PFSK-1 (cell line): Measurements from ENCODE around the gene RNF17.

ENCODE experiments used
- FOXP2 ChIP-seq: optimal IDR thresholded peaks from 2 replicates; pipeline ENCODE3; 2011; ENCODE audit warnings: borderline replicate concordance, control low read depth, inconsistent platforms; ENCODE audit not compliant: insufficient read depth; ENCODE audit errors: extremely low read length, extremely low read depth
- POLR2AphosphoS5 ChIP-seq: IDR thresholded peaks from 2 replicates; pipeline ENCODE4 v1.6.1; 2012; ENCODE audit warnings: low read depth, mild to moderate bottlenecking, control low read depth, low read length, moderate library complexity
- SIN3A ChIP-seq: IDR thresholded peaks from 2 replicates; pipeline ENCODE4 v1.6.1; 2012; ENCODE audit warnings: mild to moderate bottlenecking, low read length, moderate library complexity, borderline replicate concordance; ENCODE audit not compliant: insufficient read depth
- TAF1 ChIP-seq: IDR thresholded peaks from 2 replicates; pipeline ENCODE4 v1.6.1; 2012; ENCODE audit warnings: low read length, control low read depth, borderline replicate concordance; ENCODE audit not compliant: insufficient read depth
- TF ChIP-seq, protein P1 (sequence below), 2 experiments: IDR thresholded peaks; 2 replicates each; pipeline versions ENCODE4 v1.6.1 to v1.8.0; 2011 to 2012; ENCODE audit warnings: low read depth in 2 of 2, low read length in 2 of 2, control low read depth in 1 of 2, inconsistent platforms in 1 of 2, mild to moderate bottlenecking in 1 of 2, moderate library complexity in 1 of 2; ENCODE audit not compliant: insufficient read depth in 1 of 2

Gene RNF17

DNA sequence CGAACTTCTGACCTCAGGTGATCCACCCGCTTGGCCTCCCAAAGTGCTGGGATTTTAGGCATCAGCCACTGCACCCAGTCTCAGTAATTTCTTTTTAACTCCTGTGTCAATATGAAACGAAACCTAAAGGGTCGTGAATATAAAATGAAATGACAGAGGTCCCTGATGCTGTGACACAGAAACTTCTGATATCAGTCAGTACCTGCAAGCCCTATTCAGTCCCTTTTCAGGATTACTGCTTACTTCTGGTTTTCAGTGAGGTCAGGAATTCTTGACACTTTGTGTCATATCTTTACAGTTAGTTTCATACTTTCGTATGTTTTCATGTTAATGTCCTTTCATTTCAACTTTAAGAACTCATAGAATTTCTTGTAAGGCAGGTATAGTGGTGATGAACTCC is 58.7 kb downstream of the RNF17 start:
- TF ChIP-seq SIN3A: no peak
- TF ChIP-seq POLR2AphosphoS5: no peak
- TF ChIP-seq TAF1: no peak
- no peak for TF ChIP-seq FOXP2
- TF ChIP-seq, protein P1, sequence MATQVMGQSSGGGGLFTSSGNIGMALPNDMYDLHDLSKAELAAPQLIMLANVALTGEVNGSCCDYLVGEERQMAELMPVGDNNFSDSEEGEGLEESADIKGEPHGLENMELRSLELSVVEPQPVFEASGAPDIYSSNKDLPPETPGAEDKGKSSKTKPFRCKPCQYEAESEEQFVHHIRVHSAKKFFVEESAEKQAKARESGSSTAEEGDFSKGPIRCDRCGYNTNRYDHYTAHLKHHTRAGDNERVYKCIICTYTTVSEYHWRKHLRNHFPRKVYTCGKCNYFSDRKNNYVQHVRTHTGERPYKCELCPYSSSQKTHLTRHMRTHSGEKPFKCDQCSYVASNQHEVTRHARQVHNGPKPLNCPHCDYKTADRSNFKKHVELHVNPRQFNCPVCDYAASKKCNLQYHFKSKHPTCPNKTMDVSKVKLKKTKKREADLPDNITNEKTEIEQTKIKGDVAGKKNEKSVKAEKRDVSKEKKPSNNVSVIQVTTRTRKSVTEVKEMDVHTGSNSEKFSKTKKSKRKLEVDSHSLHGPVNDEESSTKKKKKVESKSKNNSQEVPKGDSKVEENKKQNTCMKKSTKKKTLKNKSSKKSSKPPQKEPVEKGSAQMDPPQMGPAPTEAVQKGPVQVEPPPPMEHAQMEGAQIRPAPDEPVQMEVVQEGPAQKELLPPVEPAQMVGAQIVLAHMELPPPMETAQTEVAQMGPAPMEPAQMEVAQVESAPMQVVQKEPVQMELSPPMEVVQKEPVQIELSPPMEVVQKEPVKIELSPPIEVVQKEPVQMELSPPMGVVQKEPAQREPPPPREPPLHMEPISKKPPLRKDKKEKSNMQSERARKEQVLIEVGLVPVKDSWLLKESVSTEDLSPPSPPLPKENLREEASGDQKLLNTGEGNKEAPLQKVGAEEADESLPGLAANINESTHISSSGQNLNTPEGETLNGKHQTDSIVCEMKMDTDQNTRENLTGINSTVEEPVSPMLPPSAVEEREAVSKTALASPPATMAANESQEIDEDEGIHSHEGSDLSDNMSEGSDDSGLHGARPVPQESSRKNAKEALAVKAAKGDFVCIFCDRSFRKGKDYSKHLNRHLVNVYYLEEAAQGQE (IDR thresholded peaks at IDR 0.05; ENCODE audit: insufficient read depth in 1 of 2, low read depth in 2 of 2, low read length in 2 of 2): no peak

DNA sequence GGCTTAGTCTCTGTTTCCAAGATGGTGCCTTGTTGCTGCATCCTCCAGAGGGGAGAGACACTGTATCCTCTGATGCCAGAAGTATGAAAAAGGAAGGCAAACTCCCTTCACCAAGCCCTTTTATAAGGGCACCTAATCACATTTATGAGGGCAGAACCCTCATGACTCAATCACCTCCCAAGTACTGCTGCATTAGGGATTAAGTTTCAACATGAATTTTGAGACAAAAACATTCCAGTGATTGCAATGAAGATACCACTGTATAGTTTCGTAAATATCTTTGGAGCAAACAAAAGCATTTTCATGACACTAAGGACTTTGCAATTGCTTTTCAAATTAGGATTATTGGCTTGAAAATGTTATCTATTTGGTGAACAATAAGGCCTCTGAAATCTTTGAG is 63.8 kb downstream of the RNF17 start:
- TF ChIP-seq FOXP2 (no peak), SIN3A (no peak)

DNA sequence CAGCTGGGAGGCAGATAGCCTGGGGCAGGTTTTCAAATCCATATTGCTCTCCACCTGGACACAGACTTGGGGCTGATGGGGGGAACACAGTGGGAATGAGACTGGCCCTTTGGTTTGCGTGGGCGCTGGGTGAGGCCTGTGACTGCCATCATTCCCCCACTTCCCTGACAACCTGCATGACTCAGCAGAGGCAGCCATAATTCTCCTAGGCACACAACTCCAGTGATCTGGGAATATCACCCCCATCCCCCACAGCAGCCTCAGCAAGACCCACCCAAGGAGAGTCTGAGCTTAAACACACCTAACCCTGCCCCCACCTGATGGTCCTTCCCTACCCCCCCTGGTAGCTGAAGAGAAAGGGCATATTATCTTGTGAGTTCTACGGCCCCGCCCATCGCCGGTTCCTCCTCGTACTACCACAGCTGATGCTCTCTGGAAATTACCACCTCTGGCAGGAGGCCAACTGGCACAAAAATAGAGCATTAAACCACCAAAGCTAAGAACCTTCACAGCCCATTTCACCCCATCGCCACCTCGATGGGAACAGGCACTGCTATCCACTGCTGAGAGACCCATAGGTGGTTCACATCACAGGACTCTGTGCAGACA is 71.0 kb downstream of the RNF17 start:
- TF ChIP-seq POLR2AphosphoS5 (no peak), FOXP2 (no peak), TAF1 (no peak), SIN3A (no peak)
- TF ChIP-seq, protein P1 (IDR thresholded peaks at IDR 0.05; ENCODE audit: insufficient read depth in 1 of 2, low read depth in 2 of 2, low read length in 2 of 2): no peak

DNA sequence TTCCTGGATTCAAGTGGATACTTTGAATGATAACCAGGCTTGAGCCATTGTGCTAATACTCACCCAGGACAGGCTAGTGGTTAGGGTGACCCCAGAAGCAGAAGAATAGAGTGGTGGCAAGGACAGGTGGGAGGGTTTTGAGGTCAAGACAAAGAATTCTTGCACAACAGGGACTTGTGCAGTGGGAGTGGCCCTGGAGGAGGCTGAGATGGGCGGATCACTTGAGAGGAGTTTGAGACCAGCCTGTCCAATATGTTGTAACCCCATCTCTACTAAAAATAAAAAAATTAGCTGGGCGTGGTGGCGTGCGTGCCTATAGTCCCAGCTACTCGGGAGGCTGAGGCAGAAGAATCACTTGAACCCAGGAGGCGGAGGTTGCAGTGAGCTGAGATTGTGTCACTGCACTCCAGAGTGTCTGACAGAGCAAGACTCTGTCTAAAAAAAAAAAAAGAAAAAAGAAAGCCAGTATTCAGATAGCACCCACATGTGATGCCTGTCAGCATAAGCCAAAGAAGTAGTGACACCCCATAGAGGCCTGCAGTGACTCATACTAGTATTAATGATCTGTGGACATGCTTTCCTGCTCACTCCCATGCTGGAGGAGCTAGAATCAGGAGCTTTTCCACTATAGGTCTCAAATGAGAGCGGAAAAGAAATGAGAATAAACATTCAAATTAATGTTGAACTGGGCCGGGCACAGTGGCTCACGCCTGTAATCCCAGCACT is 78.7 kb downstream of the RNF17 start:
- TF ChIP-seq, protein P1 (IDR thresholded peaks at IDR 0.05; ENCODE audit: insufficient read depth in 1 of 2, low read depth in 2 of 2, low read length in 2 of 2): no peak
- TF ChIP-seq FOXP2 (no peak), SIN3A (no peak), POLR2AphosphoS5 (no peak), TAF1 (no peak)

DNA sequence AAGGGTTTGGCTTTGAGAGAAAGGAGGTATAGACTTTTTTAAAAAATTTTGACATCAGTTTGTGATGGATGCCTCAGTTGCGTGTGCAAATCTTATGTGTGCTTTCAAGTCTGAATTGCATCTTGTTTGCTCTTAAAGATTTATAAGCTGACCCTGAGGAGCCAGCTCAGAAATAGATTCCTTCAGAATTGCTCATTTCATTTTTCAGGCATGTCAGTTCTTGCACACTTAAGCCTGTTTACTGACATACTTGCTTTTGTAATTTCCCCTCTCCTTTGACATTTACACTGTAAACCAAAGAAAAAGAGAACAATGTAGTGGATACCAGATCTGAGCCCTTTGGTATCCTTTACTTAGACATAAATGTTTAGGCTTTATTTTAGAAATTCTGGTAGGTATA is 87.6 kb downstream of the RNF17 start:
- TF ChIP-seq TAF1 (no peak), FOXP2 (no peak), POLR2AphosphoS5 (no peak), SIN3A (no peak)
- TF ChIP-seq, protein P1 (IDR thresholded peaks at IDR 0.05; ENCODE audit: insufficient read depth in 1 of 2, low read depth in 2 of 2, low read length in 2 of 2): no peak
